GM21737 (cell line): ENCODE measurements around the gene GON4L.
"Not testable (repeated sequence)": the region's sequence is repeated elsewhere in the genome, so short reads cannot be mapped to it uniquely, and the experiment has no call there.

ENCODE experiments used
- ATAC-seq: cut with Tn5 transposase; IDR thresholded peaks from one replicate; pipeline ENCODE4 v1.9.1; 2021; ENCODE audit warnings: mild to moderate bottlenecking, moderate library complexity; ENCODE audit not compliant: unreplicated experiment

Gene GON4L

DNA sequence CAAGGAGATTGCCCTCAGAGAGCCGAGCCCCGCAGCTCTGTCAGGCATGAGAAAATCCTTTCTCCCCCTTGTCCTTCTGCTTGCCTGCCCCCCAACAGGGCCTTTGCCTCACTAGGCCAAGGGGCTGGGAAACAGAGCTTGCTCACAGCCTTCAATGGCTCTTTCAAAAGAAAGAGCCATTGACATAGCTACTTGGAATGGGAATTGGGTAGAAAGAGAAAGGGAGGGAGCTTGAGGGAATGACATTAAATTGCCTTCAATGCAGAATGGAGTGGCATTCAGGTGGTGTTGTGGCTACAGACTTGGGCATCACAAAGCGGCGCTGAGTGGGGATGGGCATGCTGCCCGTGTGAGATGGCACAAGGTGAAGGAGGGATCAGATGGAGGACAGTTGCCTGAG lies 15.5 kb upstream of the GON4L start:
- no peak for ATAC-seq

DNA sequence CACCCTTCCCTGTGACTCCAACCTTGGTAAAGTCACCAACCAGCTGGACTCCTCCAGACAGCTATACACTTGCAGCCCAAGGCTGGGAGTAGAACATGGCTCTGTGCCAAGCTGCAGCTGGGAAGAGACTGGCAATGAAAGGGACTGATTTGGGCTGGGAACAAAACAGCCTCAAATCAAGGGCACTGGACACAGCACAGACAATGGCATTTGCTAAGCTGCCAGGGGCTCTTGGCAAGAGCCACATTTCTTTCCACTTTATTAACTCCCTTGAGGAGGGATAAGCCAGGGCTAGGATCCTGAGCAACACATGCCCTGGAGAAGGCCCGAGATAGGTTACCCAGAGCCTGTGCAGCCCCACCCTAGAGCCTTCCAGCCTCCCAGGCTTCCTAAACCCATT lies 14.4 kb upstream of the GON4L start:
- ATAC-seq: no peak

DNA sequence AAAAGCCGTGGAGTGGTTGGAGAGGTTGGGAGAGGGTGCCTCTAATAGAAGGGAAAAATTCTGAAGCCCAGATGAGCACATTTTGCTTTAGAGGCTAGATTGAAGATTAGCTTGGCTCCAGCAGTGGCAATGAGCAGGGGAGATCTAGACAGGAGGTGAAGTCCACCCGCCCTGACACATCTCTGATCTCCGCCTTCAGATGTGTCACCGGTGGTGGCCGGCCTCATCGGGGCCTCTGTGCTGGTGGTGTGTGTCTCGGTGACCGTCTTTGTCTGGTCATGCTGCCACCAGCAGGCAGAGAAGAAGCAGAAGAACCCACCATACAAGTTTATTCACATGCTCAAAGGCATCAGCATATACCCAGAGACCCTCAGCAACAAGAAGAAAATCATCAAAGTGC lies 10.8 kb upstream of the GON4L start:
- no peak for ATAC-seq

DNA sequence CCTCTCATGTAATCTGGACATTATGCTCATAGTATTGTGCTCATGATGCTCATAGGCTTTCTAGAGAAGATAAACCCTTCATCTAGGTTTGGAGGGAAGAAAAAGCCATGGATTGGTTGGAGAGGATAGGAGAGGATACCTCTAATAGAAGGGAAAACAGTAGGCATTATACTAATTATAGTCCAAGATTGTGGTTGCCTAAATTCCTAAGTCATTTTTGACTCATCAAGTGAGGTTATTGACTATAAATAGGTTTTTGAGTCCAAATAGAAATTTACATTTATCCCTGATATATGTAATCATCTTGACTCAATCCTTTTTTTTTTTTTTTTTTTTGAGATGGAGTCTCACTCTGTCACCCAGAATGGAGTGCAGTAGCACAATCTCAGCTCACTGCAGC lies 7.4 kb upstream of the GON4L start:
- ATAC-seq: no peak

DNA sequence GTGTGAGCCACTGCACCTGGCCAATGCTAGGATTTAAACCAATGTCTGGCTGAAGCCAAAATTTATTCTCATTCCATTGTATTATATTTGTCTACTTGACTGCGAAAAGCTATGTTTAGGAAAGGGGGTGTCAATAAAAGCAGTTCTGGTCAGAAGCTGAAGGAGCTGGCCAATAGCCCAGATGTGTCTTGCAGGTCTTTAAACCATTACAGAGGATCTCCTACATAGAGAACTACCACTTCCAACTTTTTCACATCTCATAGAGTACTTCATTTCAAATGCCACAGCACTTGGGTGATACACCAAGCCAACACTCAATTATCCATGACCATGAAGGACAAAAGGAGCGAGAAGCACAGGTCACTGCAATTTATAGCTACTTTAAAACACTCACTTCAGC lies 4.9 kb upstream of the GON4L start:
- ATAC-seq: no peak

DNA sequence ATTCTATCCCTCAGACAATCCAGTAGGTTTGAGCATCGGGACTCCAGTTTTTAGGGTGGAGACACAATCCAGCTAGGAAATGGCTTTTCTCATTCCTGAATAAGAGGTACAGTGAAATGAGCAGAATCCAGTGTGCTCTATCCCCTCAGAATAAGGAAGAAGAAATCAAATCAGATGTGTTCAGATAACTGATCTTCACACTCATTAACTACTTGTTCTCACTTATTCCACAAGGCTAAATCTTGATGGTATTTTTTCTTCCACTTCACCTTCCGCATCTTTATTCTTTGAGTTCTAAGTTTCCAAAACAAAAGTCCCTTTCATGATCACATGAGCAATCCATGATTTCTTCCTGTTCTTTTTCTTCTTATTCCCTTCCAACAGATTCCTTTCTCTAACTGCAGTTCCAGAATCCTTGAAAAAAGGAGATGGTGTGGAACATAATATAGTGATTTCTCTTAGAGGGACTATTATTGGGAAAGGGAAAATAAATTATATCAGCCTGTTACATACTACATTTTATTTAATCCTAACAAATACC lies 4.0 kb upstream of the GON4L start:
- ATAC-seq: no peak

DNA sequence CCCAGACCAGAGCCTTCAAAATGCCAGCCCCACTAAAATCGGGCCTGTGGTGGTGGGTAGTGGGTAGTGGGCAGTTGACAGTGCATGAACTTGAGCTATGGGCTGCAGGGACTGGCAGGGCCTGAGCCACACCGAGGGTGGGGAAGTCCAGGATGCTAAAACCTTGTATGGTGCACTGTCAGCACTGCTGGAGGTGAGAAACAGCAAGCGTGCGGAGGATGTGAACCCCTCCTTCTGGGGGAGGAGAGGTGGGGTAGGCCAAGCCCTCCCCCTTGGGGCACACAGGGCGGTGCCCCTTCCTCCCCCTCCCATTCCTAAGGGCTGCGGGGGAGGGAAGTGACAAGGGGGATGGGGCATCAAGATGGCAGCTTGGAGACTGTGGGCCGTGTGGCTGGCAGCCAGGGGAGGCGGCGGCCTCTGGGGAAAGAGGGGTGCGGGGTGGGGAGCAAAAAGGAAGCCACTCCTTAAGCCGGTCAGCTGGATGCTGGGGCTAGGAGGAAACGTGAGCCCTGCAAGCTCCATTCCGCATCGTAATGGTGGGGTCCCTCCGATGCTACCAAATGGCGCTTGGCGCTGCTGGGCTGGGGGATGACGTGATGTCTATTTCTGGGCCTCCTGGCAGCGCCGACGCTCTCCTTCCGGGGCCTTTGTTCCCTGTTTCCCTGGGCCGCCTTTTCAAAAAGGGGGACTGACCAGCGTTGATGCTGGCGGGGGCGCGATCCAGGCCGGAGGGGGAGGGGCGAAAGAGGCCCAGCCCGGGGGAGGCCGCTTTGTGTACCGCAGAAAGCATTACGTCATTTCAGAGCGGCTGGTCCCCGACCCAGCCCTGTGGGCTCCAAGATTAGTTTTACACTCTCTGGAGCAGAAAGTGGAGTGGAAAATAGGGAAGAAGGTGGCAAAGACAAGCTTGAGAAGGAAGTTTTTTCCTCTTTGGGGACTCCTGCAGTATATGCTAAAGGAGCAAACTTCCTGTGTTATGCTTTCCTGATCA lies 3.2 kb upstream of the GON4L start:
- peak; percentile 21 for ATAC-seq

DNA sequence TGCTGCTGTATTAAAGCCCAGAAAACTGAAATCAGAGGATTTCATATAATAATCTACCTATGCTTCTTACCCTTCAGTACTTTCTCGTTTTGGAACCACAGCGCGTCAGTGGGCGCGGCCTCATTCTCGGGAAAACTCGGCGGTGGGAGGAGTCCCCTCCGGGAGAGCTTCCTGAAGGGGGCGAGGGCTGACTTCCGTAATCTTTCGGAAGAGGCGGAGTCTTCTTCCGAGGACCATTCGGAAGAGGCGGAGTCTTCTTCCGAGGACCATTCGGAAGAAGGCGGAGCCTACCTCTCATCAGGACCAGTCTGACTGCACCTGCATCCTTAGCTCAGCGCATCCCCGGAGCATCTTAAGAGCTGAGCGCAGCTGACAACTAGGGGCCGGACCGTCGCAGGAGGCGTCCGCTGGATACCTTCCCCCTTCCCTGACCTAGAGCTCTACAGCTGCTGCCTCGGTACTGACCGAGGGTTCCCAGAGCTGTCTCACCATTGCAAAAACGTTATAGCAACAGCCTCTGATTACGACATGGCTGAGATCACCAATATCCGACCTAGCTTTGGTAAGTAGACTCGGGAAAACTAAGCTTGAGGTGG lies 2.3 kb upstream of the GON4L start, which contains the start of gene SYT11:
Gene SYT11, plus strand, starts transcription at position 334 of the 596 bp plus-strand sequence. Its CDS starts 195 bp downstream, at position 529.
- peak; percentile 64 for ATAC-seq

DNA sequence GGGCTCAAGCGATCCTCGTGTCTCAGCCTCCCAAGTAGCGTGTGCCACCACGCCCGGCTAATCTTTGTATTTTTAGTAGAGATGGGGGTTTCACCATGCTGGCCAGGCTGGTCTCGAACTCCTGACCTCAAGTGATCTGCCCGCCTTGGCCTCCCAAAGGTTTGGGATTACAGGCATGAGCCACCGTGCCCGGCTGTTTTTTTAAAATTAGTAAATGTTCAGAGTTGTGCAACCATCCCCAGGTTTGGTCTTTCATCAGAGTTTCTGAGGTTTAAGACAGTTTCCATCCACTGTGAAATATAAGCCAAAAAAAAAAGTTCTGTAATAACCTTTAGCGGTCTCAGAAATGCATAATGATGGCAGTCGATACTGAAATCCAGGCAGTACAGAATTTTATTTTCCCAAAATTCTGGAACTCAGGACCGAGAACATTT lies 1.8 kb upstream of the GON4L start:
- no peak for ATAC-seq

DNA sequence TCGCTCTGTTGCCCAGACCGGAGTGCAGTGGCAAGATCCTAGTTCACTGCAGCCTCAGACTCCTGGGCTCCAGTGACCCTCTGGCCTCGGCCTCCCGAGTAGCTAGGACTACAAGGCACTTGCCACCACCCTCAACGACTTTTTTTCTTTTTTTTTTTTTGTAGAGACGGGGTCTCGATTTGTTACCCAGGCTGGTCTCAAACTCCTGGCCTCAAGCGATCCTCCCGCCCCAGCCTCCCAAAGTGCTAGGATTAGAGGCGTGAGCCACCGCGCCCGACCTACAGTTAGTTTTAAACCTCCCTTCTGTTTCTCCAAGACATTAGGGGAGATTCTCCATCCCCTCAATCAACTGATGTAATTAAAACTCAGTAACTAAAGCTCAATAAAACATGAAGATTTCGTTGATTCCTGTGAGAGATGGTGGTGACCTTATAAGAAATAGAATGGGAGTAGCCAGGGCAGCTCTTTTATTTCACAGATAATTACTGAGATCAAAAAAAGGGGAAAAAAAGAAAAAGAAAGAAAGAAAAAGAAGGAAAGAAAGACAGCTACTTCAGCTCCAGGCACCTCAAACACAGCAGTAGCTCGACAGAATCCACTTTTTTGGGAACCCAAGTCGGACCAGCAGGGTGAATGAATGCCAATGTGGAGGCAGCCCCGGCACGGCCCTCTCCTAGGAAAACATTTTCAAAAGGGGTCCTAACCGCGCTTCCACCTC lies 598 bp downstream of the GON4L start:
- ATAC-seq: no peak

DNA sequence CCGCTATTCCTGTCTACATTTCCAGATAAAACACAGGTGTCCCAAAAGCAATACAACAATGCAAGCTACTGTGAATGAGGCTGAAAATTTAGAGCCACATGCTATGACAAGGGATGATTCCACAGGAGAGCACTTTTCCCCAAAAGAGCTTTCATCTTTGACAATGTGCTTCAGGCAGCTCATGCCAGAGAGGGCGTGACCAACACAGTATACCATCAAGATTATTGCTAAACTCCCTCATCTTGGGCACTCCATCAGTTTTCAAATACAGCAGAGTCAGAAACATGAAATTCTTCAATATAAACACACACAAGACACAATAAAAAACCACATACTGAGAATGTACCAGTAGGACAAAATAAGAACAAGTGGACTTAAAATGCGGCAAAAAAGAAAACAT lies 6.7 kb downstream of the GON4L start:
- no peak for ATAC-seq

DNA sequence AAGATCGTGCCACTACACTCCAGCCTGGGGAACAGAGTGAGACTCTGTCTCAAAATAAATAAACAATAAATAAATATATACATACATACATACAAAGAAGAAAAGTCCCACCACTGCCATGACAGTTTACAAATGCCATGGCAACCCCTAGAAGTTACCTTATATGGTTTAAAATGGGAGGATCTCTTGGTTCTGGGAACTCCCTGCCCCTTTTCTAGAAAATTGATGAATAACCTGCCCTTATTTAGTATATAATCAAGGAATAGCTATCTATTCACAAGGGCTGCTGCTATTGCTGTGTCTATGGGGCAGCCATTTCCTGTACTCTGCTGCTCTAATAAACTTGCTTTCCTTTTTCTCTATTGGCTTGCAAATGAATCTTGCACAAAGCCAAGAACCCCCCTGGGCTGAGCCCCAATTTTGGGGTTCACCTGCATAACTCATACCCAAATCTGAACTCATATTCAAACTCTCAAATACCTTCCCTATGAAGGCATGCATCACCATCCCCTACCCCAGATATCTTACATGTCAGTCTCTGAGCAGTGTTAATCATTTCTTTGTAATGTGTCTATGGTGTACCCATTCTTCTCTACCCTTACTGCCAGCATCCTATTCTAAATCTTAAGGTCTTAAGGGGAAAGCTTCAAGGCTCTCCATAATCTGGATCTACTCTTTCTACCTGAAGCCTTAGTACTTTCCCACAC lies 9.0 kb downstream of the GON4L start:
- ATAC-seq: no peak

DNA sequence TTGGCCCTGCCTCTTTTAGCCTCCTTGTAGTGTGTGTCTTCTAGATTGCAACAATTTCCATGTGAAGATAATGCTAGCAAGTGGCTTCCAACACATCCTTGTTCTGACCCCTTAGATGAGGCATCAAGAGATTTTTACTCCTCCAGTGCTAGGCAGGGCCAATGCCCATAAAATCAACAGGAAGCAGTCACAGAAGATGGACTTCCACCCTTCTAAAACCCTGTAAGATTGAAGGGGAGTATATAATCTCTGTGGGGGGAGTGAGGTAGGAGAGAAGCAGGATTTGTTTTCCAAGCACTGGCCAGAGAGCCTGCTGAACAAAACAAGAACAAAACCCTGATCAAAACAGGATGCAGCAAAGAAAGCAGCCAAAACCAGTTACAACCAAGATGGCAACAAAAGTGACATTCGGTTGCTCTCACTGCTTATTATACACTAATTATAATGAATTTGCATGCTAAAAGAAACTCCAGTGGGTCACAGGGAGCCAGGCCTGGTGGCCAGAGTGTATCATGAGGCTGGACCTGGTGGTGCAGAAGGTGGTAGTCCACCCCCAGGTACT lies 12.1 kb downstream of the GON4L start:
- ATAC-seq: no peak

DNA sequence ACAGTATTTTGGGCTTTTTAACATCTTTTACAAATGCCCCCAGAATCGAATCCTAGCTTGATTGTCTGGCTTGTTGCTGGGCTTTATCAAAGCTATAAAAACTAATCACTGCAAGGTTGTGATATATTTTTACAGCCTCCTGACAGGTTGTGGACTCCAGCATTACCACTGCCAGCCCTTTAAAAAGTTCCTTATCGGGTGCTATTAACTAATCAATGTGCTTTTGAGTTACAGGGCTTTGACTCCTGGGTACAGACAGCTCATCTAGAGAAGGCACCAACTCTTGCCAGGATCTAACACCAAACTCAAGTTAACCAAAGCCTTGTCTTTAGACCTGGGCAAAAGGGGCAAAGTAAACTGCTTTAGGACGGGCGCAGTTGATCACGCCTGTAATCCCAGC lies 16.6 kb downstream of the GON4L start:
- no peak for ATAC-seq

DNA sequence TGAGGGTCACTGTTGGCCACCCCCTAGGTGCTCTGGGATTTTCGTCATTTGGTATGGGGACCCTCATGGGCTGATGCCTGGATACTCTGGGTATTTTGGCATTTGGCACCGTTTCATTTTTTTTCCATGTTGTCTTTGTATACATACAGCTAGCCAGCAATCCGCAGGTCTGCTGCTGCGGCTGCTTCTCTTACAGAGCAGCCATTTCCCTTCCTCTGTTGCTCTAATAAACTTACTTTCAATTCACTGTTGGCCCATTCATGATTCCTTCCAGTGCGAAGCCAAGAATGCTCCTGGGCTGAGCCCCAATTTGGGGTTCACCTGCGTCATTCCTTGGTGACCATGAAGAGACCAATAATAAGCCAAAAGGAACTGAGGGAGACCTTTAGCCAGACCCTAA lies 21.5 kb downstream of the GON4L start:
- no peak for ATAC-seq

DNA sequence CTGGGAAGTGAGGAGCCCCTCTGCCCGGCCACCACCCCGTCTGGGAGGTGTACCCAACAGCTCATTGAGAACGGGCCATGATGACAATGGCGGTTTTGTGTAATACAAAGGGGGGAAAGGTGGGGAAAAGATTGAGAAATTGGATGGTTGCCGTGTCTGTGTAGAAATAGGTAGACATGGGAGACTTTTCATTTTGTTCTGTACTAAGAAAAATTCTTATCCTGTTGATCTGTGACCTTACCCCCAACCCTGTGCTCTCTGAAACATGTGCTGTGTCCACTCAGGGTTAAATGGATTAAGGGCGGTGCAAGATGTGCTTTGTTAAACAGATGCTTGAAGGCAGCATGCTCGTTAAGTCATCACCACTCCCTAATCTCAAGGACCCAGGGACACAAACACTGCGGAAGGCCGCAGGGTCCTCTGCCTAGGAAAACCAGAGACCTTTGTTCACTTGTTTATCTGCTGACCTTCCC lies 22.1 kb downstream of the GON4L start:
- ATAC-seq: not testable (repeated sequence)

DNA sequence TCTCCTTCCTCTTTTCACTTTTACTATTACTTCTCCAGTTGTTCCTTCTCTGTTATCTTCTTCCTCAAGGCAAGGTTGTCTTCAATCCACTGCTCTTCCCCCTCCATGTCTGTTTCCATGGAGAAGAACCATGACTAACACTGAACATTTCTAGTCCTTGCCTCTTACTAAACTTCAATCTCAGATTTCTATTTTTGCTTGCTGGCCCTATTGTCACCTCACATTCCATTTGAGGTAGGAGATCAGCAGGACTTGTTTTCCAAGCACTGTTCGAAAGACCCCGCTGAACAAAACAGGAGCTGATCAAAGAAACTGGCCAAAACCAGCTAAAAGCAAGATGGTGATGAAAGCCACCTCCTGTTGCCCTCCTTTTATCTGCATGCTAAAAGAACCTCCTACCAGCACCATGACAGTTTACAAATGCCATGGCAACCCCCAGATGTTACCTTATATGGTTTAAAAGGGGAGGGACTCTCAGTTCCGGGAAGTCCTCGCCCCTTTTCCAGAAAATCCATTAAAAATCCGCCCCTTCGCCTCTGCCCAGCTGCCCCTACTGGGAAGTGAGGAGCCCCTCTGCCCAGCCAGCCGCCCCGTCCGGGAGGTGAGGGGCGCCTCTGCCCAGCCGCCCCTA lies 22.6 kb downstream of the GON4L start:
- no peak for ATAC-seq

DNA sequence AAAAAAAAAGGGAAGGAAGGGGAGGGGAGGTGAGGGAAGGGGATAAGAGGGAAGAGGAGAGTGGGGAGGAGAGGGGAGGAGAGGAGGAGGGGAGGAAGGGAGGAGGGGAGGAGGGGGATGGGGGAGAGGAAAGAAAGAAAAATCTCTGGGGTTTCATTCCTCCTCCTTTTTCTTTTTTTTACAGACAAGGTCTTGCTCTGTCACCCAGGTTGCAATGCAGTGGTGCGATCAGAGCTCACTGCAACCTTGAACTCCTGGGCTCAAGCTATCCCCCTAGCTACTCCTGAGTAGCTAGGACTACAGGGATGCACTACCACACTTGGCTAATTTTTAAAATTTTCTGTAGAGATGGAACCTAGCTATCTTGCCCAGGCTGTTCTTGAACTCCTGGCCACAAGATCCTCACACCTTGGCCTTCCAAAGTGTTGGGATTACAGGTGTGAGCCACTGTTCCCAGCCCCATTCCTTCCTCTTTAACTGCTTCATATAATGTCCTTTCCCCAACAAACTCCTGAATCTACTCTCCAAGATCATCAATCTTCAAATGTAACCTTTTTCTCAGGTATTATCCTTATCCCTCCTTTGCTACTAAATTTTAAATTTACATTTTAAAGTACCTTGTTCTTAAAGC lies 23.2 kb downstream of the GON4L start:
- ATAC-seq: no peak

DNA sequence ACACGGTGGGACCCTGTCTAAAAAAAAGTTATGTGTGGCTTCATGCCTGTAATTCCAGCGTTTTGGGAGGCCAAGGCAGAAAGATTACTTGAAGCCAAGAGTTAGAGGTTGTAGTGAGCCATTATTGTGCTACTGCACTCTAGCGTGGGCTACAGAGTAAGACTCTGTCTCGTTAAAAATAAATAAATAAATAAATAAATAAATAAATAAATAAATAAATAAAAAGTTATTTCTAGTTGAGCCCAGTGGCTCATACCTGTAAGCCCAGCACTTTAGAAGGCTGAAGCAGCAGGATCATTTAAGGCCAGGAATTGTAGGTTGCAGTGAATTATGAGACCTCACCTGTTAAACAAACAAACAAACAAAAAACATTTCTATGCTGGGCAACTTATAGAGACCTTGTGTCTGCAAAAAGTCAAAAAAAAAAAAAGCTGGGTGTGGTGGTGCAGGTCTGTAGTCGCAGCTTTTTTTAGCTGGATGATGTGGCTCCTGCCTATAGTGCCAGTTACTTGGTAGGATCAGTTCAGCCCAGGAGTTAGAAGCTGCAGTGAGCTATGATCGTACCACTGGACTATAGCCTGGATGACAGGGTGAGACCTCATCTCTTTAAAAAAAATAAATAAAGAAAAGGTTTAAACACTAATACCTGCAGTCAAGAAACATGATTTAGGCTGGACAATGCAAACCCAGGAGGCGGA lies 25.6 kb downstream of the GON4L start:
- no peak for ATAC-seq
